Umbilical cord (tissue), 2 donors: ENCODE results near the gene SMTNL1. TPM values are rescaled to one million over a fixed set of nuclear protein-coding genes. Genes with fewer than 3 reads are reported as not detected.

Experiments used
- DNase-seq: peaks from one replicate; pipeline ENCODE4 v3.0.0-alpha.2; 2015; ENCODE audit warnings: low spot score
- total RNA-seq: library from RNA; depleted of rRNA; stranded (reverse); fragments of >200 nt; gene quantifications from one replicate; pipeline ENCODE4 v1.2.3, GENCODE V29; 2014; ENCODE audit warnings: low replicate concordance; ENCODE audit not compliant: insufficient read depth

SMTNL1 gene
- total RNA-seq, 1 donor from 2014 or later = not detected

GRCh38 chr11:57588046-57588710 is 50.8 kb downstream of the SMTNL1 start:
- DNase-seq = no peak

DNA sequence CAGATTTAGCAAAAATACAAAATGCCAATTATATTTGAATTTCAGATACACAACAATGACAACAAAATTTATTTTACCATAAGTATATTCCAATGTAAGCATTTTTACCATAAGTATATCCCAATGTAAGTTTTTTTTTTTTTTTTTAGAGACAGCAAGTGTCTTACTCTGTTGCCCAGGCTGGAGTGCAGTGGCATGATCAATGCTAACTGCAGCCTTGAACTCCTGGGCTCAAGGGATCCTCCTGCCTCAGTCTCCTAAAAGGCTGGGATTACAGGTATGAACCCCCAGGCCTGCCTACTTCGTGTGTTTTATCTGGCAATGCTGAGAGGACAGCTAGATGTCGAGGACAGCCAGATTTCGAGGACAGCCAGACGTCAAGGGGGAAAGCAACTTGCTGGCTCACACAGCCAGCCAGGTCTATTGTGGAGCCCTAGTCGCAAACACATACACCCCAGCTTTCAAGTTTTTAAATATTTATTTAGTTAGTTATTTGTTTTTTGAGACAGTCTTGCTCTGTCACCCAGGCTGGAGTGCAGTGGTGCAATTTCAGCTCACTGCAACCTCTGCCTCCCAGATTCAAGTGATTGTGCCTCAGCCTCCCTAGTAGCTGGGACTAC is 59.0 kb downstream of the SMTNL1 start:
- no peak for DNase-seq

DNA sequence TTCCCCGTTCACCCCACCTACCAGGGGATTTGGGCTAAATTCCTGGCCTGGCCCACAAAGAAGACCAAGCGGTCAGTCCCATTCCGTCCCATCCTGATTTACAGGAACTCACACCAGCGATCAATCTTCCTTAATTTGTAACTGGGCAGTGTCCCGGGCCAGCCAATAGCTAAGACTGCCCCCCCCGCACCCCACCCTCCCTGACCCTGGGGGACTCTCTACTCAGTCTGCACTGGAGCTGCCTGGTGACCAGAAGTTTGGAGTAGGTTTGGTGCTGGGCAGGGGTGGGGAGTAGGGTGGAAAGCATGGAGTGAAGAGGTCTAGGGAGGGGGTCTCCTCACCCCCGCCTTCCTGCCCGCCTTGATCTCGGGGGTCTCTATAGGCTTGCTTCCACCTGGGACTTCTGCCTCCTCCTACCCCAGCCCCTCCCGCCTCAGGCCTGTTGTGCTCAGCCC is 60.1 kb downstream of the SMTNL1 start, which contains the start of gene SERPING1:
Gene SERPING1, plus strand, starts transcription at position 225 of the 455 bp plus-strand sequence. CDS start 586 bp downstream, outside the sequence.
- DNase-seq = peak; percentile 44

DNA sequence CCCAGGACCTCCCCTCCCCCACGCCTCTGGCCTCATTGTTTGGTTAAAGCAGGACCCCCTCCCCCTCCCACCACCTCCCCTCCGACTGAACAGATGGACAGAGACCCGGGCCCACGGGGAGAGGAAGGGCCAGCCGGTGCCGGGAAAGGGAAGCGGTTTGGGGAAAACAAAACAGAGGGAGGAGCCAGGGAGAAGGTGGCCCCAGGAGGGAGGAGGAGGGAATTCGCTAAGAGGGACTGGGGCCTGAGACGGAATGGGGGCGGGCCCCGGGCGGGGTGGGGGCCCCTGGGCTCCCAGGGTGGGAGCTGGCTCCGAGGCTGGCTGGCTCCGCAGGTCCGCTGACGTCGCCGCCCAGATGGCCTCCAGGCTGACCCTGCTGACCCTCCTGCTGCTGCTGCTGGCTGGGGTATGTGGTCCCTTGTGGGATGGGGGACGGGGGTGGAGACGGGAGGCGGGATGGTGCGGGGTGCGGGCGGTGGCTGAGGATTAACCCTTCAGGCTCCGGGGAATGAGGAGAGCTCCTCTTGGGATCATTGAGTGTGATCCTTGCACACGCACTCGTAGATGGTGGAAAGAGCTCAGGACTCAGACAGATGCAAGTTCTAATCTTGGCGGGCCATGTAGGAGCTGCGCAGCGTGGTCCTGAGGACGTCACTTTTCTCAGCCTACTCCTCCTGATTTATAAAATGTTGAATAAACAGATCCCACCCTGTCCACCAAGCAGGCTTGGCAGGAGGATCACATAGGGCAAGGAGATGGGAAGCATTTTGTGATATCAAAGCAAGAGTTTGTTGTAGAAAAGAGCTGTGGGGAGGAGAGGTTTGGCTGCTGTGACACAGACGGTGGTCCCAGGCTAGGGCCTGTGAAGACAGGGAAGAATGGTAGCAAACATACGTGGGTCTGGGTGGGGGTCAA is 60.8 kb downstream of the SMTNL1 start:
- DNase-seq = peak; percentile 88

- peak; percentile 49 for DNase-seq
These were observed 61.4 kb downstream of the SMTNL1 start for GRCh38 chr11:57598831-57599155.

GRCh38 chr11:57599381-57599780 is 62.0 kb downstream of the SMTNL1 start:
- DNase-seq = no peak

Other genes starting within 250 kb of the SMTNL1 start
- 86.4 TPM for gene TNKS1BP1, start 212.6 kb upstream of the SMTNL1 start, total RNA-seq
- 54.7 TPM for gene SSRP1, start 201.7 kb upstream of the SMTNL1 start, total RNA-seq
- gene P2RX3, start 199.2 kb upstream of the SMTNL1 start, total RNA-seq = not detected
- gene PRG3, start 156.4 kb upstream of the SMTNL1 start, total RNA-seq = 5.5 TPM
- 3.1 TPM for gene PRG2, start 146.9 kb upstream of the SMTNL1 start, total RNA-seq
- gene SLC43A3, start 110.5 kb upstream of the SMTNL1 start, total RNA-seq = 57.5 TPM
- not detected for gene RTN4RL2, start 77.1 kb upstream of the SMTNL1 start, total RNA-seq
- 12.5 TPM for gene SLC43A1, start 21.9 kb upstream of the SMTNL1 start, total RNA-seq
- 7.0 TPM for gene TIMM10, start 6.8 kb upstream of the SMTNL1 start, total RNA-seq
- gene UBE2L6, start 30.1 kb downstream of the SMTNL1 start, total RNA-seq = 26.5 TPM
- 31.8 TPM for gene SERPING1, start 60.1 kb downstream of the SMTNL1 start, total RNA-seq
- 3.4 TPM for gene YPEL4, start 112.3 kb downstream of the SMTNL1 start, total RNA-seq
- 22.6 TPM for gene CLP1, start 120.2 kb downstream of the SMTNL1 start, total RNA-seq
- gene ZDHHC5, start 130.5 kb downstream of the SMTNL1 start, total RNA-seq = 20.5 TPM
- gene MED19, start 174.6 kb downstream of the SMTNL1 start, total RNA-seq = 13.5 TPM
- gene TMX2, start 175.0 kb downstream of the SMTNL1 start, total RNA-seq = 32.7 TPM
- 78.7 TPM for gene SELENOH, start 203.9 kb downstream of the SMTNL1 start, total RNA-seq
- 3.1 TPM for gene BTBD18, start 214.2 kb downstream of the SMTNL1 start, total RNA-seq
- 180 TPM for gene CTNND1, start 224.2 kb downstream of the SMTNL1 start, total RNA-seq